IPS-18a (cell line): ENCODE results near the gene ICAM1.
A peak's percentile ranks its signal among the peaks of the same experiment; 100 is the strongest.

Source experiments
- H3K27ac ChIP-seq: one replicate; pipeline ENCODE4 v1.5.1; 2013; ENCODE audit warnings: low read length
- H3K27me3 ChIP-seq: one replicate; pipeline ENCODE4 v1.6.1; 2013; ENCODE audit warnings: mild to moderate bottlenecking, low read length; ENCODE audit not compliant: control insufficient read depth, insufficient read depth
- H3K36me3 ChIP-seq: one replicate; pipeline ENCODE4 v1.6.1; 2013; ENCODE audit warnings: low read depth, low read length; ENCODE audit not compliant: control insufficient read depth
- H3K4me1 ChIP-seq: one replicate; pipeline ENCODE4 v1.6.1; 2013; ENCODE audit warnings: low read depth, low read length; ENCODE audit not compliant: control insufficient read depth
- H3K4me3 ChIP-seq: one replicate; pipeline ENCODE4 v1.5.1; 2013; ENCODE audit warnings: low read length
- H3K9ac ChIP-seq: one replicate; pipeline ENCODE4 v1.6.1; 2013; ENCODE audit warnings: mild to moderate bottlenecking, low read length, moderate library complexity
- H3K9me3 ChIP-seq: one replicate; pipeline ENCODE4 v1.6.1; 2013; ENCODE audit warnings: low read depth, low read length; ENCODE audit not compliant: control insufficient read depth

ICAM1 gene

DNA sequence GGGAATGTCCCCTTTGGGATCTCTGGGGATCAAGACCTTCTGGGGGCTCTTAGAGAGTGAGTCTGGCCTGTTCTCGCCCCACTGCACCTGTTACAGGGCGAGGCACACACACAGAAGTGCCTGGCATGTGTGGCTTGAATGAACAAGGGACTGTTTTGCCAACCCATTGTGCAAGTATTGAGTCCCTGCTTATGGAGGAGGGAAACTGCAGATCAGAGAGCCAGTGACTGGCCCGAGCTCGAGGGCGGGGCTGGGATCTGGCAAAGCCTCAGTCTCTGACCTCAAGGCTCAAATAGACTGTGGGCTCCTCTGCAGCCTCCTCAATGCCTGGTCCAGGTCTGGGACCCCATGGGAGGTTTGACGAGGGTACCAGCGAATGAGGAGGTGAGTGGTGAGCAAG is 56.9 kb downstream of the ICAM1 start:
- Histone ChIP-seq H3K4me3 (no peak overlapping the region), H3K9me3 (no peaks in the 10 kb centered on the region), H3K36me3 (peaks cover 65% of the 10 kb centered on the region), H3K27me3 (no peaks in the 10 kb centered on the region), H3K9ac (no peak overlapping the region), H3K4me1 (peaks cover 6% of the 10 kb centered on the region), H3K27ac (no peak overlapping the region)

DNA sequence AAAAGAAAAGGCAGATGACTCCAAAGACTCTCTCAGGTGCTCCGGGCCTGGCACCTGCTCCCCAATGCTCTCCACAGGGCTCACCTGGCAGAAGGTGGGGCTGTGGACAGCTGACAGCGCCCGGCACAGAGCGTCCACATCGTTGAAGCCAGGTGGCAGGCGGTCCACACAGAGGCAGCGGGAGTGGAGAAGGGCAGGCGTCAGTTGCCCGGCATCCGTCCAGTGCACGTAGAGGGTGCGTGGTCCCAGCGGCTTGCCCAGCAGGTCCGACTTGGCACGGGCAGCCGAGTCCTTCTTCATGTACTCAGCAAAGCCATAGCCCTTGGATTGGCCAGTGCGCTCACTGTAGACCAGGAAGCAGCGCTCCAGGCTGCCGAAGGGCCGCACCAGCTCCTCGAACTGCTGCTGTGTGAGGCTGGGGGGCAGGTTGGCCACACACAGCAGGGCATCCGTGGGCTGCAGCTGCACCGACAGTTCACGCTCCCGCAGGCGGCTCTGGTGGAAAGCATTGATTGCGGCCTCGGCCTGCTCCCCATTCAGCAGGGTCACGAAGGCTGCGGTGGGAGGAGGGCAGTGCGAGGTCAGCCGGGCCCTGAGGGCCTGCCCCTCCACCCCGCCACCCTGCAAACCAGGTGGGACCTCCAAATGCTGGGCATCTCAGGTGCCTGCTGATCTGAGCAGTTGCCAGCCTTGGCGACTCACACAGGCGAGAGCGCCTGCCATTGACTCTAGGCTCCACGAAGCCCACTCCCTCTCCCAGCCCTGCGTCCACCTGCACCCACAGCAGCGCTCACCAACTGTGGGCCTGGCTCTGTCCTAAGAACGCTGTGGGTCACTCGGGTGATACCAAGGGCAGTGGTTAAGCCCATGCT is 57.9 kb downstream of the ICAM1 start:
- Histone ChIP-seq H3K9ac (no peak overlapping the region), H3K27me3 (no peaks in the 10 kb centered on the region), H3K4me3 (no peak overlapping the region), H3K4me1 (peaks cover 6% of the 10 kb centered on the region), H3K36me3 (peaks cover 62% of the 10 kb centered on the region), H3K9me3 (no peaks in the 10 kb centered on the region), H3K27ac (no peak overlapping the region)

- peaks cover 13% of the 10 kb centered on the region for H3K4me1 ChIP-seq
- no peaks in the 10 kb centered on the region for H3K9me3 ChIP-seq
- peaks cover 54% of the 10 kb centered on the region for H3K36me3 ChIP-seq
- H3K4me3 ChIP-seq: no peak overlapping the region
- no peak overlapping the region for H3K9ac ChIP-seq
- H3K27me3 ChIP-seq: peaks cover 7% of the 10 kb centered on the region
- H3K27ac ChIP-seq: no peak overlapping the region
Observed at GRCh38 chr19:10329555-10329954, 58.6 kb downstream of the ICAM1 start.

- peak overlapping the region; percentile 92 for H3K4me3 ChIP-seq
- no peaks in the 10 kb centered on the region for H3K9me3 ChIP-seq
- H3K27me3 ChIP-seq: peaks cover 9% of the 10 kb centered on the region
- H3K36me3 ChIP-seq: peaks cover 31% of the 10 kb centered on the region
- H3K27ac ChIP-seq: peak overlapping the region; percentile 84
- H3K4me1 ChIP-seq: peaks cover 13% of the 10 kb centered on the region
- H3K9ac ChIP-seq: peak overlapping the region; percentile 90
Observed at GRCh38 chr19:10332158-10332964, 61.4 kb downstream of the ICAM1 start.

- Histone ChIP-seq H3K36me3 (peaks cover 23% of the 10 kb centered on the region), H3K9ac (peak within 1 kb of the TSS; percentile 90), H3K9me3 (no peaks in the 10 kb centered on the region), H3K4me1 (peaks cover 13% of the 10 kb centered on the region), H3K27me3 (peaks cover 9% of the 10 kb centered on the region), H3K4me3 (peak within 1 kb of the TSS; percentile 92), H3K27ac (peak within 1 kb of the TSS; percentile 84)
Observed at GRCh38 chr19:10332965-10333757, 62.2 kb downstream of the ICAM1 start, which contains the start of gene RAVER1. RAVER1 (minus strand) TSS chr19:10333529; CDS start chr19:10333507, 22 bp downstream.

DNA sequence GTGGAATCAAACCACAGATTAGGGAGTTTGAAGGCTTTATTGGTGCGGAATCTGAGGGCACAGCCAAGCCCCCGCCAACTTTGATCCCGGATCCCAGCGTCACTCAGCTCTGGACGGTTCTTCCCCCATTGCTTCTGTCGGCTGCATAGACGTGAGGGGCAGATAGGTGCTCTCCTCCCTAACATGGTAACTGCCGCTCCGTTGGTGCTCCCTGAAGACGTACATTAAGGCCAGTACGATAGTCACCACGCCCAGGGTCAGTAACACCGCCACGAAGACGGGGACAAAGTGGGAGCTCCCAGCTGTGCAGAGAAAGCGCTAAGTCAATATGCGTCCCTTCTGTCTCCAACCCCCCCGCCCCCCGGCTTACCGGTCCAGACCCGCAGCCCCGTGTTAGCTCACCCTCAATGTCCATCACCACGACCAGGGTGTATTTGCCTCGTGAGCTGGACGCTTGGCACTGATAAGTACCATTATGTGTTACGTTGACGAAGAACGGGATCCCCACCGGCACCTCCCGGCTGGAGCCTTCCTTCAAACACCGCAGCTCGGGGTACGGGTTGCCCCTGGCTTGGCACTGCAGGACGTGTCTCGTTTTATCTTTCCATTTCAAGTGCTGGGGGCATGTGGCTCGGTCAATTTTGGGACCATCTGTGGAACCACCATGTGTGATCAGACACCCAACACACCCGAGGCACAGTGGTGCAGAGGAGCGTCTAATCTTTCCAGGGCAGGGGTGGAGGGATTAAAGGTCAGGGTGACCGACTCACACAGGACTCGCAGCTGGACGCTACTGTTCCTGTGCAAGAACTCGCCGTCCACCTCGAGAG is 63.1 kb downstream of the ICAM1 start:
- Histone ChIP-seq H3K4me3 (peak overlapping the region; percentile 92), H3K27ac (no peak overlapping the region), H3K4me1 (peaks cover 13% of the 10 kb centered on the region), H3K9ac (peak overlapping the region; percentile 90), H3K27me3 (peaks cover 9% of the 10 kb centered on the region), H3K36me3 (peaks cover 16% of the 10 kb centered on the region), H3K9me3 (no peaks in the 10 kb centered on the region)

DNA sequence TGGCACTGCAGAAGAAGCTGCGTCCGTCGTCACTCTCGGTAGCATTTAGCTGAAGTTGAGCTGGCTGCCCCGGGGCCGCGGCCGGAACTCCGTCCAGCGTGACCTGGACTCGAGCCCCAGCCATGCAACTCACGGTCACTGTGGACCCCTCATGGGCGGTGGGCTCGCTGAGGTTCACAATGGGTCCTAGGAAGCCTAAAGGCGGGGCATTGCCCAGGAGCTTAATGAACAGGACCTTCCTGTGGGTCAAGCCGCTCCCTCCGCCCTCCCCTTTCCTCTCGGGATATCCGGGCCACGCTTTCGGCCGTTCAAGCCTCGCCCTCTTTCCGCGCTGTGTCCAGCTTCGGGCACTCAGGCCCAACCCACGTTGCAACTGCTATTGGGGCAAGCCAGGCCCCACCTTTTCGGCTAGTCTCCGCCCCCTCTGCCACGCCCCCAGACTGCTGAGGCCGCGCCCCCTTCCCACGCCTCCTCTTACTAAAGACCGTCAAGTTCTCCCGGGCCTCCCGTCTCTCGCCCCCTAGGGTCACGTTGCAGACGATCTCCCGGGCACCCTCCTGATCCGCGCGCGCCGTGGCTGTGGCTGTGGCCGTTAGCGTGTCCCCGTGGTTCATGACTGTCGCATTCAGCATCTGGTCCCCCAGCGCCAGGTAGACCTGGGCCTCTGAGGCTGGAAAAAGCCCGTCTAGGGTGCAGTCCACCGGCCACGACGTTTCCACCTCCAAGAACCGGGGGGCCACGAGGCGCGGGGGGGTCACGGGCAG is 63.9 kb downstream of the ICAM1 start:
- peak overlapping the region; percentile 92 for H3K4me3 ChIP-seq
- H3K27ac ChIP-seq: no peak overlapping the region
- H3K9me3 ChIP-seq: no peaks in the 10 kb centered on the region
- H3K9ac ChIP-seq: peak overlapping the region; percentile 12
- H3K36me3 ChIP-seq: peaks cover 8% of the 10 kb centered on the region
- H3K4me1 ChIP-seq: peaks cover 20% of the 10 kb centered on the region
- H3K27me3 ChIP-seq: peaks cover 9% of the 10 kb centered on the region

DNA sequence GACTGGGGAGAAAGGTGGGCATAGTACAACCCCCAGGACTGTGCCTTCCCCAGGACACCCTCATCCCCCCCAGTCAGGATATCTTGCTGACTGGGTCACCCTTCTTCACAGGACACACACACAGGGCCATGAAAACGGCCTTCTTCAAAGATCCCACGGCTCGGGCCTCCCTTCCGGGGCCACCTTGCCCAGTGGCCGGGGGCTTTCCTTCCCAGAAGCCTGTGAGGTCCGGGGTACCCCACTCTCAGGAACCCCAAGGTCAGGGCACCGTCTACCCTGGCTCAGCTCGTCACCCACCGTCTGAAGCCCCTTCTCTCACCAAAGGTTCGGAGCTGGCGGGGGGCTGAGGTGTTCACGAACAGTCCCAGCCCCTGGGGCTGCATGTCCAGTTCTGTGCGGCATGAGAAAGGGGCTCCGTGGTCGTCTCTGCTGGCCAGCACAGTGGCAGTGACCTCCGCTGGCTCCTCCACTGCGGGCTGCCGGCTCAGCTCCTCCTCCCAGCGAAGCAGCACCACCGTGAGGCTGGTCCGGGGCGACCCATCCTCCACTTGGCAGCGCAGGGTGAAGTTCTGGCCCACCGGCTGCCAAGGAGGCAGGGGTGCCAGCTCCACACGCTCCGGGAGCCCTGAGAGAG is 64.5 kb downstream of the ICAM1 start:
- Histone ChIP-seq H3K4me3 (peak overlapping the region; percentile 92), H3K9ac (no peak overlapping the region), H3K36me3 (peaks cover 2% of the 10 kb centered on the region), H3K27me3 (peaks cover 9% of the 10 kb centered on the region), H3K9me3 (no peaks in the 10 kb centered on the region), H3K4me1 (peaks cover 20% of the 10 kb centered on the region), H3K27ac (no peak overlapping the region)
